Loucy (cell line): ENCODE results near the gene LIN28A.

Experiments used
- CTCF ChIP-seq: fragments of 200-600 bp; sonication (generic); conservative IDR thresholded peaks from 2 replicates; pipeline ENCODE4 v1.5.1; 2014; ENCODE audit warnings: mild to moderate bottlenecking, antibody characterized with exemption, low read length
- EZH2phosphoT487 ChIP-seq: fragments of 200-600 bp; IDR thresholded peaks from 2 replicates; pipeline ENCODE4 v1.6.1; 2018; ENCODE audit warnings: antibody characterized with exemption, mild to moderate bottlenecking, moderate library complexity, borderline replicate concordance

- TF ChIP-seq CTCF (no peak), EZH2phosphoT487 (no peak)
Measured at GRCh38 chr1:26405281-26405915, 5.2 kb upstream of the LIN28A start.
